Stimulated activated CD4-positive, alpha-beta T cell treated with anti-CD3 and anti-CD28 coated beads, TNF-alpha, amount 100 ng/mL, for 4 hours (primary cell): ENCODE data around the gene SMIM24.
"Not testable (repeated sequence)": the region's sequence is repeated elsewhere in the genome, so short reads cannot be mapped to it uniquely, and the experiment has no call there.

Experiments used
- DNase-seq, 3 experiments: peaks; one replicate each; pipeline ENCODE4 v3.0.0-alpha.2; 2020; ENCODE audit warnings: low read depth in 3 of 3

The SMIM24 gene

DNA sequence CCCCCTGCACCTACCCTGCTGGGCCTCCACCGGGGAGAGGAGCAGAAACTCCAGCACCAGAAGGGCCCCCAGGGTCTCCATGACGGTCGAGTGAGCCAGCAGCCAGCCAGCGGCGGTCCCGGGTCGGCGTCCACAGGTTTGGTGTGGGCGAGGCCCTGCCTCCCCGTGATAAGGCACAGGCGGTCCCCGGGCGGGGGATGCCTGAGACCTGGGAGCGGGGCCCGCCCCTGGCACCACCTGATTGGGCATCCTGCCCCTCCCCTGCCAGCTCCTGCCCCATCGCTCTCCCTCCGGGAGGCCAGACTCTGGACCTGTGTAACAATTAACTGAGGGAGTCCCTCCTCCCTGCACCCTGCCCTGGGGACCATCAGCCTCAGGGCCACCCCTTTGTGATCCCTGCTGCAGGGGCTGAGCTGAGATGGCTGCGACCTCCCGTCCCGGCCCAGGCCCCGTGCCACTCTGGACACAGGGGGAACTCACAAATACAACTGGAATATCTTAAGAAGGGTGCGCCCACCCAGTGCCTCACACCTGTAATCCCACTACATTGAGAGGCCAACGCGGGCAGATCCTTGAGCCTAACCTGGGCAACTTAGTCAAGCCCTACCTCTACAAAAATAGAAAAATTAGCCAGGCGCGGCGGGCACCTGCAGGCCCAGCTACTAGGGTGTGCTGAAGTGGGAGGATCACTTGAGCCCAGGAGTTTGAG, at the start of gene SMIM24:
Gene SMIM24 (minus strand): TSS at position 143 of the 709 bp plus-strand sequence. CDS start 62 bp downstream, at position 81.
- DNase-seq: no peak

- DNase-seq: not testable (repeated sequence)
Observed at GRCh38 chr19:3529299-3529698, 49.0 kb upstream of the SMIM24 start.

DNA sequence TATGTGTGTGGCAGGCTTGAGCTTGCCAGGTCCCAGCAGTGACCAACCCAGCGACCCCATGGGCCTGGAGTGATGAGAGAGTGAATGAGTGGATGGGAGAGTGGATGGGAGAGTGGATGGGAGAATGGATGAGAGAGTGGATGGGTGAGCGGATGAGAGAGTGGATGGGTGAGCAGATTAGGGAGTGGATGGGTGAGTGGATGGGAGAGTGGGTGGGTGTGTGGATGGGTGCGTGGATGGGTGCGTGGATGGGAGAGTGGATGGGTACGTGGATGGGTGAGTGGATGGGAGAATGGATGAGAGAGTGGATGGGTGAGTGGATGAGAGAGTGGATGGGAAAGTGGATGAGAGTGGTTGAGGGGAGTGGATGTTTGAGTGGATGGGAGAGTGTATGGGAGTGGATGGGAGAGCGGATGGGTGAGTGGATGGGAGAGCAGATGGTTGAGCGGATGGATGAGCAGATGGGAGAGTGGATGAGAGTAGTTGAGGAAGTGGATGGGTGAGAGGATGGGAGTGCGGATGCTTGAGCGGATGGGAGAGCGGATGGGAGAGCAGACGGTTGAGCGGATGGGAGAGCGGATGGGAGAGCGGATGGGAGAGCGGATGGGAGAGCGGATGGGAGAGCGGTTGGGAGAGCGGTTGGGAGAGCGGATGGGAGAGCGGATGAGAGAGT, 48.4 kb upstream of the SMIM24 start:
- no peak for DNase-seq

GRCh38 chr19:3528080-3528479, 47.8 kb upstream of the SMIM24 start:
- no peak for DNase-seq

- no peak for DNase-seq
Observed at GRCh38 chr19:3527238-3527910, 47.0 kb upstream of the SMIM24 start.

DNA sequence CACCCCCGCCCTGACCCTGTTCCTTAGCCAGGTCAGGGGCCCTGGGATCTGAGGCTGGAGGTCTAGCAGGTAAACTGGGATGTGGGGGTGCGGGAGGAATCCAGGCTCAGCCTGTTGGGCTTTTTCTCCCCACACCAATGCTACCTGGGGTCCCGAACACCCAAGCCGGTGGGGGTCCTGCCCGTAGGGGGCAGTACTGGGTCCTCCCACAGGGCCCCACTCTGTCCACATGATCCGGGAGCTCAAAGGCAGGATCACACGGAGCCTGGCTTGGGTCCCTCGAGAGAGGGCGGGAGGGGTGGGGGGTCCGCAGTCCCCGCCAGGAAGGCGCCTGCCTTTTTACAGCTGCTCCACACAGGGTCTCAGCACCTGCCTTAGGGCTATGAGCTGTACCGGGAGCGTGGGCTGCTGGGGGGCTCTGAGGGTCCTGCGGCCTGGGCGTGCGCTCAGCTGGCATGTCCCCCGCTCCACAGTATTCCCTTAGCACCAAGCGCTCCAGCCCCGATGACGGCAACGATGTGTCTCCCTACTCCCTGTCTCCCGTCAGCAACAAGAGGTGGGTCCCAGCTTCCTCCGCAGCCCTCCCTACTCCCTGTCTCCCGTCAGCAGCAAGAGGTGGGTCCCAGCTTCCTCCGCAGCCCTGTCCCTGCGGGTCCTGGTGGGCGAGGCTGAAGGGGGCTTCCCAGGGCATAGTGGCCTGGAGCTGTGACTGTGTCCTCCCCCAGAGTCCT, 46.3 kb upstream of the SMIM24 start:
- DNase-seq: no peak

DNA sequence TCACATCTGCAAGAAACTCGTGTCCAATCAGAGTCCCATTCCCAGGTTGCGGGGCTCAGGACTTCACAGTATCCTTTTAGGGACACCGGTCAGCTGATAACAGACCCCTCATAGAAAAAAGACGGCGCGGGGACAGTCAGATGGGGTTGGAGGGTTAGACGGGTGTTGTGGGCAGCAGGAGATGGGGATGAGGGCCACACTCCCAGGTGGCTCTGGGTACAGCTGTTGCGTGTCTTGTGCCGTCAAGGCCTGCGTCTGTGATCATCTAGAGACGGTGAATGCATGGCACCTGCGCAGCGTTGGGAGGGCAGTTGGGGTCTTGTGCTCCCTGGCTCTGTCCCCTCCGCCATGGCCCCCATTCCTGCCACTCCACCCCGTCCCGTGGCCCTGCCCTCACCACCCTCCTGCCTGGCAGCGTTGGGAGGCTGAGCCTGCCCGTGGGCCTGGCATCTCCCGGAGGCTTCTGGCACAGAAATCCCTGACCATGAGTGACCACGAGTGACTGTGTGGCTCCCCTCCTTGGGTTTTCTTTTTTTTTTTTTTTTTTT, 44.7 kb upstream of the SMIM24 start:
- no peak for DNase-seq

GRCh38 chr19:3524078-3524842, 43.9 kb upstream of the SMIM24 start:
- DNase-seq: no peak

DNA sequence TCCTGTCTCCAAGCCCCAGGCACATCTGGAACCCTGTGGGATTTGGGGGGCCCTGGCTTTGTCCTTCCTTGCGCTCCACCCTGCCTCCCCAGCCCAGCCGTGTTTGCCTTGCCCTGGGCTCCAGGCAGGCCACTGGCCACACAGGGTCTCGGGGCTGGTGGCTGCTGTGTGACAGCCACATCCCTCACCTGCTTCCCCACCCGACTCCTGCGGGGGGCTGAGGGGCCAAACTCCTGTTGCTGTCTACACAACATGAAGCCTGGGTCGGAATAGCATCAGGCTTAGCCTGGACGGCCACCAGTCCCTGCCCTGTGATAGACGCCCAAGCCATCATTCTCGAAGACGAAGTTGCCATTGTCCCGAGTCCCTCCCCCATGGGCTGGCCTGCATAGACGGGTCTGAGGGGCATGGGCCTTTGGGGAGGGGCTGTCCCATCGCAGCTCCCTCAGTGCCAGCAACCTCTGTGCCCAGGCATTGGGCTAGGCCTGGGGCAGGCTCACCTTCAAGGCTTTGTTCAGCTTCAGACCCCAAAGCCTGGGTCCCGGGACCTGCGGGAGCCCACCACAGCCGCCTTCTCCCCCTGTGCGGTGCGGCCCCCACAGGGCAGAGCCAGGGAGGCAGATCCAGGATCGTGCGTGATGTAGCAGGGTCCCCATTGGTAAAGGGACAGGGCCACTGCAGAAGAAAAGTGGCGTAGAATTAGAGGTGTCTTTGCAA, 43.2 kb upstream of the SMIM24 start:
- DNase-seq: no peak

- DNase-seq: no peak
Observed at GRCh38 chr19:3522421-3523360, 42.4 kb upstream of the SMIM24 start.

- no peak for DNase-seq
Observed at GRCh38 chr19:3521104-3521445, 40.8 kb upstream of the SMIM24 start.

DNA sequence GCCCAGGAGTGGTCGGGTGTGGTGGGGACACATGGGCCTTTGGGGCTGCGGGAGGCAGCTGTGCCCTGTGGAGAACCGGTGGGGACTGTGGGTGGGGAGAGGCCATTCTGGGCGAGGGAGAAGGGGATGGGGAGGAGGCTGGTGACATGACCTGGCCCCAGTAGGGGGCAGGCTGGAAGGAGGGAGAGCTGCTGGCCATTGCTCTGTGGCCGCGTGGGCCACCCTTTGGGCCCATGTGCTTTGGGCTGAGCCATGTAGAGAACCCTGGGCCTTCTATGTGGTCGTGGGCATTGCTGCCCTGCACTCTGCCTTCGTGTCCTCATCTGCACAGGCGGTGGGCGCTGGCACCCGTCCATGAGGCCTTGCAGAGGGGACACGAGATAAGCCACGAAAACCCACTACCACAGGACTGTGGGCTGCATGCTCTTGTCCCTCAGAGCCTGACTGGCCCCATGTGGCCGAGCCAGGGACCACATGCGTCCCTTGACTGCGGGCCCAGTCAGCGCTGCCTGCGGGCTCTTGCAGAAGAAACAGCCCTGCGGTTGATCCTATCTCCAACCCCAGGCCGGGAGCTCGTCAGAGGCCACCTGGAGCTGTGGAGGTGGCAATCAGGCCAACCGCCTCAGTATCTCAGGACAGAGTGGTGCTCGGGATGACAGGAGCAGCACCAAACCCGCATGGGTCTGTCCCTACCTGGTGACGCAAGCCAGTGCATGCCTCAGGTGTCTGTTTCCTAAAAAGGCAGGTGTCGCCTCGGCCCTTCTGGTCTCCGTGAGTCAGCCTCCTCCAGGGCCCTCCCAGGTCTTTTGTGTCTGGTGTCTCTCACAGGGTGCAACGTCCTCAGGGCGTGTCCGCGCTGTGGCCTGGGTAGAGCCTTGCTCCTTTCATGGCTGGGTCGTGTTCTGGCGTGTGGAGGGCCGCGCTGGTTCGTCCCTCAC, 40.1 kb upstream of the SMIM24 start:
- DNase-seq: no peak

DNA sequence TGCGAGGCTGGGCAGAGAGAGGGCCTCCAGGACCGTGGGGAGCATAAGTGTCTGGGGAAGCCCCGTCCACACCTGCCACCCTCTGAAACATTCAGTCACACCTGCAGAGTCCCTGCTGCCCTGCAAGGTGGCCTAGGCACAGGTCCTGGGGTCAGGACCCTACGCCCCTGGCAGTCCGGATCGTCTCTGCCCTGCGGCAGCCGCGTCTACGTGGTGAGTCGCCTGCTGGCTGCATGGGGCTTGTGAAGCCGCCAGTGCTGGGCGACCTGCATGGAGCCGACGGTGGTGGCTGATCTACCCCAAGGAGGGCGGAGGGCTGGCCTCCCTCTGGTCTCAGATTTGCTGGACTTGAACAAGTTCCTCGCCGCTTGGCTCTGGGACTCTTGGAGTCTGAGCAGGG, 38.8 kb upstream of the SMIM24 start:
- no peak for DNase-seq

- no peak for DNase-seq
Observed at GRCh38 chr19:3518659-3519058, 38.3 kb upstream of the SMIM24 start.

- no peak for DNase-seq
Observed at GRCh38 chr19:3518255-3518654, 37.9 kb upstream of the SMIM24 start.

DNA sequence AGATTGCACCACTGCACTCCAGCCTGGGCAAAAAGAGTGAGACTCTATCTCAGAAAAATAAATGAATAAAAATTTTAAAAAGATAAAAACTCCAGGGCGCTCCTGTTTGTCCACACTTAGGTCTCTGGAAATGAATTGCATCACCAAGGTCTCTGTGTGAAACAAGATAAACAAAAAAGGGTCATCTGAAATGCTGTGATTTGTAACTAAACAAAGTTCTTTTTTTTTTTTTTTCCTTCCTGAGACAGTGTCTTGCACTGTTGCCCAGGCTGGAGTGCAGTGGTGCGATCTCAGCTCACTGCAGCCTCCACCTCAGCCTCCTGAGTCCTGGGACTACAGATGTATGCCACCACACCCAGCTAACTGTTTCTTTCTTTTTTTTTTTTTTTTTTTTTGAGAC, 37.3 kb upstream of the SMIM24 start:
- DNase-seq: no peak

GRCh38 chr19:3516675-3517207, 36.4 kb upstream of the SMIM24 start:
- DNase-seq: no peak

- no peak for DNase-seq
Observed at GRCh38 chr19:3515891-3516422, 35.6 kb upstream of the SMIM24 start.
